ENCODE results near the gene CRYL1.

The CRYL1 gene

GRCh38 chr13:20526664-20527063 is 1.0 kb upstream of the CRYL1 start:
- DNase-seq = no peak

GRCh38 chr13:20525144-20525600 is 485 bp downstream of the CRYL1 start:
- DNase-seq = no peak

- no peak for DNase-seq
Measured at GRCh38 chr13:20521364-20522115, 4.1 kb downstream of the CRYL1 start.

- no peak for DNase-seq
Measured at GRCh38 chr13:20519875-20520274, 5.8 kb downstream of the CRYL1 start.

- DNase-seq = no peak
Measured at GRCh38 chr13:20518660-20519100, 7.0 kb downstream of the CRYL1 start.

- no peak for DNase-seq
Measured at GRCh38 chr13:20514866-20515265, 10.8 kb downstream of the CRYL1 start.

GRCh38 chr13:20513466-20513995 is 12.1 kb downstream of the CRYL1 start:
- DNase-seq = no peak

- no peak for DNase-seq
Measured at GRCh38 chr13:20512042-20512683, 13.5 kb downstream of the CRYL1 start.

GRCh38 chr13:20506696-20507095 is 19.0 kb downstream of the CRYL1 start:
- no peak for DNase-seq

- DNase-seq = no peak
Measured at GRCh38 chr13:20505405-20506366, 20.0 kb downstream of the CRYL1 start.

GRCh38 chr13:20503088-20504083 is 22.3 kb downstream of the CRYL1 start:
- no peak for DNase-seq

- DNase-seq = no peak
Measured at GRCh38 chr13:20501592-20501991, 24.1 kb downstream of the CRYL1 start.

GRCh38 chr13:20501120-20501519 is 24.5 kb downstream of the CRYL1 start:
- no peak for DNase-seq

GRCh38 chr13:20499986-20500385 is 25.7 kb downstream of the CRYL1 start:
- DNase-seq = no peak

- DNase-seq = no peak
Measured at GRCh38 chr13:20498659-20499058, 27.0 kb downstream of the CRYL1 start.

- DNase-seq = no peak
Measured at GRCh38 chr13:20498129-20498528, 27.5 kb downstream of the CRYL1 start.

- no peak for DNase-seq
Measured at GRCh38 chr13:20497006-20497775, 28.5 kb downstream of the CRYL1 start.

- DNase-seq = peak; percentile 58
Measured at GRCh38 chr13:20495087-20496023, 30.3 kb downstream of the CRYL1 start.

- DNase-seq = no peak
Measured at GRCh38 chr13:20494656-20495055, 31.0 kb downstream of the CRYL1 start.

- DNase-seq = peak; percentile 44
Measured at GRCh38 chr13:20492641-20493040, 33.0 kb downstream of the CRYL1 start.
